Measurements from ENCODE around the gene ZDHHC4. TPM values are rescaled to one million over a fixed set of nuclear protein-coding genes. Genes with fewer than 3 reads are reported as not detected.

Gene ZDHHC4
- total and polyA plus RNA-seq, 2 of the 8 experiments (the other 6 are each of a cell fraction or from before 2014, with no cell fraction given) = 50.2 to 171 TPM

- Histone ChIP-seq H3K4me2 (ENCODE audit: insufficient read depth in 1 of 2, low read depth in 2 of 2, low read length in 2 of 2) (no peak overlapping the region), H4K8ac (ENCODE audit: extremely low read depth, insufficient read depth, low read length) (no peak overlapping the region), H4K20me1 (replicated peaks in 1 of 2; ENCODE audit: control insufficient read depth in 1 of 2, insufficient read depth in 2 of 2, low read length in 2 of 2) (peaks cover 3 to 5% of the 10 kb centered on the region in 2 experiments), H2BK5ac (ENCODE audit: low read depth, low read length) (no peak overlapping the region), H2BK15ac (ENCODE audit: low read length) (no peak overlapping the region), H3K27me3 (replicated peaks in 1 of 4; ENCODE audit: control insufficient read depth in 3 of 4, extremely low read depth in 1 of 4, insufficient read depth in 3 of 4, low read length in 3 of 4) (no peaks in the 10 kb centered on the region), H3K9ac (replicated peaks in 1 of 4; ENCODE audit: extremely low read depth in 1 of 4, low read depth in 3 of 4, low read length in 3 of 4) (no peak overlapping the region), H3K79me1 (ENCODE audit: low read depth, low read length) (peaks cover 2% of the 10 kb centered on the region; the same call in 1 of the 2 replicates), H3K18ac (ENCODE audit: extremely low read depth, low read length) (no peak overlapping the region), H3K23ac (ENCODE audit: insufficient read length) (no peak overlapping the region), H4K91ac (replicated peaks; ENCODE audit: insufficient read length, low read length) (no peak overlapping the region), H2BK120ac (replicated peaks; ENCODE audit: low read depth, low read length) (no peak overlapping the region), H2AFZ (ENCODE audit: low read length) (no peak overlapping the region), H4K5ac (ENCODE audit: insufficient read length, low read depth, low read length) (no peak overlapping the region), H3K4ac (replicated peaks; ENCODE audit: insufficient read length, low read depth, low read length) (no peak overlapping the region), H2BK12ac (ENCODE audit: low read depth, low read length) (no peak overlapping the region), H3K27ac (ENCODE audit: low read depth, low read length) (no peak overlapping the region), H2BK20ac (ENCODE audit: low read length) (no peak overlapping the region), H3K4me3 (ENCODE audit: extremely low read depth in 1 of 4, insufficient read depth in 2 of 4, low read depth in 3 of 4, low read length in 4 of 4) (no peak overlapping the region), H3K14ac (ENCODE audit: insufficient read length) (no peak overlapping the region), H3K23me2 (ENCODE audit: low read depth, low read length) (no peaks in the 10 kb centered on the region), H3K36me3 (ENCODE audit: control insufficient read depth in 2 of 4, insufficient read depth in 4 of 4, low read length in 3 of 4) (peaks cover 5 to 21% (median 7%) of the 10 kb centered on the region in 4 experiments; a peak in 4 of 8 replicates), H3K79me2 (ENCODE audit: control insufficient read depth in 1 of 2, insufficient read depth in 2 of 2, low read length in 2 of 2) (no peaks in the 10 kb centered on the region), H3K9me3 (ENCODE audit: insufficient read depth in 2 of 2, low read depth in 1 of 2, low read length in 1 of 2) (no peaks in the 10 kb centered on the region; a peak in 1 of 4 replicates), H3K56ac (replicated peaks; ENCODE audit: insufficient read length, low read depth, low read length) (no peak overlapping the region), H2AK5ac (ENCODE audit: low read depth, low read length) (no peak overlapping the region), H3K4me1 (replicated peaks in 1 of 4; ENCODE audit: control insufficient read depth in 3 of 4, insufficient read depth in 4 of 4, low read length in 3 of 4) (no peaks in the 10 kb centered on the region)
- FAIRE-seq = no peak
- 91% methylated on average over 59 of the region's 67 CpGs; no CpG with 5 or more reads in 1 of the 2 experiments for WGBS, 2 experiments (ENCODE audit: extremely low coverage in 1 of 2, insufficient coverage in 1 of 2, insufficient read length in 1 of 2, insufficient replicate concordance in 2 of 2, low coverage in 1 of 2, low lambda C conversion rate in 2 of 2, missing lambda C conversion rate in 1 of 2)
- TF ChIP-seq POU5F1 (IDR thresholded peaks at IDR 0.05; ENCODE audit: low read depth, low read length) (no peak), JUN (IDR thresholded peaks at IDR 0.05; ENCODE audit: low read depth, low read length) (no peak), NANOG (IDR thresholded peaks at IDR 0.05; ENCODE audit: insufficient read depth, low read depth, low read length, poor library complexity, severe bottlenecking) (no peak), GTF2F1 (IDR thresholded peaks at IDR 0.05; ENCODE audit: borderline replicate concordance, low read depth, low read length) (no peak), SUZ12 (IDR thresholded peaks at IDR 0.05; ENCODE audit: low read length) (no peak), SP2 (IDR thresholded peaks at IDR 0.05; ENCODE audit: low read length) (no peak), TEAD4 (IDR thresholded peaks at IDR 0.05; ENCODE audit: low read depth, low read length) (no peak), RXRA (IDR thresholded peaks at IDR 0.05; ENCODE audit: insufficient read depth, low read depth, low read length) (no peak), BRCA1 (IDR thresholded peaks at IDR 0.05; ENCODE audit: low read depth, low read length) (no peak)
- TF ChIP-seq, protein P1, sequence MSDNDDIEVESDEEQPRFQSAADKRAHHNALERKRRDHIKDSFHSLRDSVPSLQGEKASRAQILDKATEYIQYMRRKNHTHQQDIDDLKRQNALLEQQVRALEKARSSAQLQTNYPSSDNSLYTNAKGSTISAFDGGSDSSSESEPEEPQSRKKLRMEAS (IDR thresholded peaks at IDR 0.05) = no peak
- POLR2A ChIA-PET (ENCODE audit: partially characterized antibody) = interaction anchor here (1.3 kb wide), 1 partner anchor 12 kb away, joined by 3 read pairs; no protein-coding TSS in a partner anchor
- CTCF ChIA-PET (ENCODE audit: partially characterized antibody) = interaction anchor here (0.7 to 1.0 kb wide), 3 partner anchors 23 to 107 kb away, joined by 3 read pairs; no protein-coding TSS in a partner anchor
- DNase-seq (ENCODE audit: low read depth in 1 of 2, low spot score in 2 of 2) = no peak
These were observed 45.0 kb downstream of the ZDHHC4 start for GRCh38 chr7:6622134-6622710.

All from H1 (cell line).